Measurements from ENCODE around the gene RGS14.
"Not testable (repeated sequence)": the region's sequence is repeated elsewhere in the genome, so short reads cannot be mapped to it uniquely, and the experiment has no call there.

Gene RGS14

GRCh38 chr5:177374211-177374610, 16.5 kb downstream of the RGS14 start:
- no peaks in the 10 kb centered on the region for H3K36me3 ChIP-seq (ENCODE audit: low read length)
- no peak overlapping the region for H3K4me2 ChIP-seq (ENCODE audit: low read depth, low read length, poor library complexity, severe bottlenecking)
- H4K20me1 ChIP-seq (ENCODE audit: low read depth, low read length), result no peaks in the 10 kb centered on the region
- H3K27me3 ChIP-seq (ENCODE audit: low read length), result no peaks in the 10 kb centered on the region
- no peaks in the 10 kb centered on the region for H3F3A ChIP-seq (ENCODE audit: insufficient read depth)
- TF ChIP-seq EZH2phosphoT487 (conservative IDR thresholded peaks at IDR 0.05; ENCODE audit: low read length) (no peak), CTCF (IDR thresholded peaks at IDR 0.05; ENCODE audit: insufficient read depth, low read length, poor library complexity, severe bottlenecking) (no peak)
- H2AFZ ChIP-seq (ENCODE audit: low read depth, low read length, severe bottlenecking), result no peak overlapping the region
- no peak overlapping the region for H3K9ac ChIP-seq (ENCODE audit: low read length)
- no peak overlapping the region for H3K27ac ChIP-seq (ENCODE audit: low read depth, low read length)
- no peaks in the 10 kb centered on the region for H3K9me3 ChIP-seq (ENCODE audit: insufficient read depth, low read length)
- no peak overlapping the region for H3K4me3 ChIP-seq (ENCODE audit: insufficient read depth, low read length, poor library complexity, severe bottlenecking)
- no peaks in the 10 kb centered on the region for H3K79me2 ChIP-seq (ENCODE audit: insufficient read depth, low read length)
- H3K9me2 ChIP-seq (replicated peaks; ENCODE audit: insufficient read depth, low read length), result no peaks in the 10 kb centered on the region

GRCh38 chr5:177375516-177375915, 17.8 kb downstream of the RGS14 start:
- not testable (repeated sequence) for H3K79me2 ChIP-seq (ENCODE audit: insufficient read depth, low read length); H3K27ac ChIP-seq (ENCODE audit: low read depth, low read length); H3K9me3 ChIP-seq (ENCODE audit: insufficient read depth, low read length); H3K36me3 ChIP-seq (ENCODE audit: low read length); H3F3A ChIP-seq (ENCODE audit: insufficient read depth); H3K9ac ChIP-seq (ENCODE audit: low read length); H4K20me1 ChIP-seq (ENCODE audit: low read depth, low read length); H3K27me3 ChIP-seq (ENCODE audit: low read length); H3K4me3 ChIP-seq (ENCODE audit: insufficient read depth, low read length, poor library complexity, severe bottlenecking); H2AFZ ChIP-seq (ENCODE audit: low read depth, low read length, severe bottlenecking); H3K9me2 ChIP-seq (replicated peaks; ENCODE audit: insufficient read depth, low read length); H3K4me2 ChIP-seq (ENCODE audit: low read depth, low read length, poor library complexity, severe bottlenecking)

GRCh38 chr5:177376107-177376506, 18.4 kb downstream of the RGS14 start:
- no peaks in the 10 kb centered on the region for H3K9me2 ChIP-seq (replicated peaks; ENCODE audit: insufficient read depth, low read length)
- no peaks in the 10 kb centered on the region for H3K27me3 ChIP-seq (ENCODE audit: low read length)
- no peaks in the 10 kb centered on the region for H3K9me3 ChIP-seq (ENCODE audit: insufficient read depth, low read length)
- H3K27ac ChIP-seq (ENCODE audit: low read depth, low read length), result no peak overlapping the region
- no peak overlapping the region for H3K4me3 ChIP-seq (ENCODE audit: insufficient read depth, low read length, poor library complexity, severe bottlenecking)
- H3F3A ChIP-seq (ENCODE audit: insufficient read depth), result no peaks in the 10 kb centered on the region
- H3K9ac ChIP-seq (ENCODE audit: low read length), result no peak overlapping the region
- no peak for TF ChIP-seq CTCF (IDR thresholded peaks at IDR 0.05; ENCODE audit: insufficient read depth, low read length, poor library complexity, severe bottlenecking)
- no peak for TF ChIP-seq EZH2phosphoT487 (conservative IDR thresholded peaks at IDR 0.05; ENCODE audit: low read length)
- H3K79me2 ChIP-seq (ENCODE audit: insufficient read depth, low read length), result no peaks in the 10 kb centered on the region
- H2AFZ ChIP-seq (ENCODE audit: low read depth, low read length, severe bottlenecking), result no peak overlapping the region
- no peaks in the 10 kb centered on the region for H3K36me3 ChIP-seq (ENCODE audit: low read length)
- H4K20me1 ChIP-seq (ENCODE audit: low read depth, low read length), result no peaks in the 10 kb centered on the region
- H3K4me2 ChIP-seq (ENCODE audit: low read depth, low read length, poor library complexity, severe bottlenecking), result no peak overlapping the region

- no peak overlapping the region for H3K27ac ChIP-seq (ENCODE audit: low read depth, low read length)
- H3K4me2 ChIP-seq (ENCODE audit: low read depth, low read length, poor library complexity, severe bottlenecking), result no peak overlapping the region
- H2AFZ ChIP-seq (ENCODE audit: low read depth, low read length, severe bottlenecking), result no peak overlapping the region
Measured at GRCh38 chr5:177377851-177378776, 20.4 kb downstream of the RGS14 start.

More at GRCh38 chr5:177377851-177378776, 20.4 kb downstream of the RGS14 start:
- Histone ChIP-seq H4K20me1 (ENCODE audit: low read depth, low read length) (no peaks in the 10 kb centered on the region), H3K9ac (ENCODE audit: low read length) (no peak overlapping the region), H3K9me3 (ENCODE audit: insufficient read depth, low read length) (no peaks in the 10 kb centered on the region), H3F3A (ENCODE audit: insufficient read depth) (no peaks in the 10 kb centered on the region), H3K9me2 (replicated peaks; ENCODE audit: insufficient read depth, low read length) (no peaks in the 10 kb centered on the region), H3K27me3 (ENCODE audit: low read length) (no peaks in the 10 kb centered on the region), H3K4me3 (ENCODE audit: insufficient read depth, low read length, poor library complexity, severe bottlenecking) (no peak overlapping the region), H3K79me2 (ENCODE audit: insufficient read depth, low read length) (no peaks in the 10 kb centered on the region), H3K36me3 (ENCODE audit: low read length) (no peaks in the 10 kb centered on the region)
- no peak for TF ChIP-seq EZH2phosphoT487 (conservative IDR thresholded peaks at IDR 0.05; ENCODE audit: low read length)
- TF ChIP-seq CTCF (IDR thresholded peaks at IDR 0.05; ENCODE audit: insufficient read depth, low read length, poor library complexity, severe bottlenecking), result no peak
